Erythroblast (primary cell): ENCODE results near the gene TUBD1.

ENCODE experiments used
- GATA1 ChIP-seq: IDR thresholded peaks from 2 replicates; pipeline ENCODE4 v1.6.1; 2011; ENCODE audit warnings: low read depth, mild to moderate bottlenecking, control low read depth, low read length, moderate library complexity
- POLR2A ChIP-seq: IDR thresholded peaks from 2 replicates; pipeline ENCODE4 v1.6.1; 2011; ENCODE audit warnings: mild to moderate bottlenecking, low read length

GRCh38 chr17:59829217-59830006 is 63.3 kb downstream of the TUBD1 start:
- peak; percentile 75 for TF ChIP-seq POLR2A
- TF ChIP-seq GATA1 = no peak
